ENCODE results near the gene PUSL1. TPM values are rescaled to one million over a fixed set of nuclear protein-coding genes. Genes with fewer than 3 reads are reported as not detected.

The PUSL1 gene
- total RNA-seq, 1 experiment from 2014 or later: 38.0 TPM

GRCh38 chr1:1345384-1345783, 37.0 kb downstream of the PUSL1 start:
- Mint-ChIP-seq H3K27ac (no peak overlapping the region), H3K4me1 (peaks cover 6 to 15% of the 10 kb centered on the region in 2 experiments), H3K4me3 (no peak overlapping the region), H3K27me3 (ENCODE audit: low read depth) (no peaks in the 10 kb centered on the region), H3K9me3 (peaks cover 0 to 8% of the 10 kb centered on the region in 2 experiments; a peak in 3 of 5 replicates), H3K36me3 (ENCODE audit: insufficient read depth in 1 of 3, low read depth in 3 of 3) (peaks cover 17 to 19% (median 18%) of the 10 kb centered on the region in 3 experiments)
- no peaks in the 10 kb centered on the region for H3K27me3 ChIP-seq (ENCODE audit: insufficient read depth, low read length)
- peaks cover 9% of the 10 kb centered on the region for H3K23me2 ChIP-seq (ENCODE audit: insufficient read length, low read depth, low read length, poor library complexity, severe bottlenecking)
- H3K9ac ChIP-seq (ENCODE audit: extremely low read depth, insufficient read length, low read length): no peak overlapping the region
- no peak overlapping the region for H2BK20ac ChIP-seq (ENCODE audit: low read depth, low read length, poor library complexity, severe bottlenecking)
- H3K56ac ChIP-seq (ENCODE audit: insufficient read length, low read depth, low read length): no peak overlapping the region
- no peak overlapping the region for H2AK5ac ChIP-seq (ENCODE audit: insufficient read length, low read length)
- H4K5ac ChIP-seq (ENCODE audit: insufficient read length, low read depth, low read length): no peak overlapping the region
- H2BK15ac ChIP-seq (ENCODE audit: low read depth, low read length): no peak overlapping the region
- no peaks in the 10 kb centered on the region for H3K9me3 ChIP-seq (ENCODE audit: control insufficient read depth, low read depth, low read length)
- H2BK12ac ChIP-seq (ENCODE audit: insufficient read length, low read depth, low read length): no peak overlapping the region
- no peak overlapping the region for H3K27ac ChIP-seq (ENCODE audit: insufficient read length, low read depth, low read length)
- H3K4ac ChIP-seq (ENCODE audit: low read depth, low read length): no peak overlapping the region
- no peak overlapping the region for H2BK120ac ChIP-seq (ENCODE audit: low read depth, low read length, poor library complexity, severe bottlenecking)
- no peak overlapping the region for H4K91ac ChIP-seq (ENCODE audit: insufficient read length, low read depth, low read length)
- no peak overlapping the region for H3K23ac ChIP-seq (ENCODE audit: insufficient read length, low read depth, low read length)
- WGBS (ENCODE audit: extremely low coverage, insufficient read length, low lambda C conversion rate): no CpG with 5 or more reads among the region's 16 CpGs
- no peak overlapping the region for H4K8ac ChIP-seq (replicated peaks; ENCODE audit: insufficient read length, low read depth, low read length)
- H4K20me1 ChIP-seq (ENCODE audit: control insufficient read depth, insufficient read depth, insufficient read length): peaks cover 3% of the 10 kb centered on the region
- TF ChIP-seq CTCF (conservative IDR thresholded peaks at IDR 0.05): no peak
- no peaks in the 10 kb centered on the region; the same call in 1 of the 2 replicates for H3K4me1 ChIP-seq (ENCODE audit: insufficient read depth, low read length)
- peaks cover 13% of the 10 kb centered on the region for H3K79me1 ChIP-seq (ENCODE audit: insufficient read depth, low read depth, low read length, poor library complexity, severe bottlenecking)
- no peak overlapping the region for H2AFZ ChIP-seq (ENCODE audit: low read length)
- no peak overlapping the region for H3T11ph ChIP-seq (ENCODE audit: low read length)
- H3K14ac ChIP-seq (ENCODE audit: insufficient read depth, low read length): no peak overlapping the region
- no peak overlapping the region for H2BK5ac ChIP-seq (ENCODE audit: insufficient read length, low read length)
- no peak overlapping the region for H3K4me2 ChIP-seq (ENCODE audit: insufficient read depth, insufficient read length, low read length)
- H3K79me2 ChIP-seq (ENCODE audit: insufficient read depth, low read length): peaks cover 3% of the 10 kb centered on the region; the same call in 1 of the 2 replicates
- no peak for DNase-seq
- H3K18ac ChIP-seq (ENCODE audit: insufficient read length, low read depth, low read length): no peak overlapping the region

Data from H9 (cell line).